B cell (primary cell): ENCODE data around the gene BMP6. TPM values are rescaled to one million over a fixed set of nuclear protein-coding genes. Genes with fewer than 3 reads are reported as not detected.

Experiments
- ATAC-seq: fragments of 200-7000 bp; cut with Tn5 transposase; one replicate; pipeline ENCODE4 v1.10.0; 2021; ENCODE audit warnings: low read depth, mild to moderate bottlenecking, moderate number of reproducible peaks, moderate library complexity
- CTCF ChIA-PET: fragments of 350-600 bp; sonication (Branson Sonifier 250); formaldehyde crosslinking; loops from one replicate; lab custom pipeline; 2021; ENCODE audit warnings: antibody characterized with exemption, inconsistent platforms; lab: Charles Lee
- POLR2A ChIA-PET: fragments of 350-600 bp; sonication (Branson Sonifier 250); formaldehyde crosslinking; loops from one replicate; lab custom pipeline; 2021; ENCODE audit warnings: antibody characterized with exemption; lab: Charles Lee
- DNase-seq: peaks from one replicate; pipeline ENCODE4 v3.0.0; 2013
- H2AFZ ChIP-seq: 2 replicates; pipeline ENCODE4 v1.6.1; 2012; ENCODE audit warnings: mild to moderate bottlenecking, low read depth, low read length; ENCODE audit not compliant: insufficient read depth, poor library complexity, severe bottlenecking
- H3K27ac ChIP-seq, 2 donors: 1 replicate in 1 of 2; 2 replicates in 1 of 2; pipeline ENCODE4 v1.5.1; 2012 to 2013; ENCODE audit warnings: low read length in 2 of 2, mild to moderate bottlenecking in 2 of 2, moderate library complexity in 1 of 2
- H3K27me3 ChIP-seq, 4 experiments: fragments of 200-600 bp in 1 of 4; sonication (generic) in 1 of 4; replicated peaks in 1 of 4; 1 replicate in 2 of 4; 2 replicates in 2 of 4; pipeline versions ENCODE4 v1.6.1 to v1.7.0; 2013 to 2016; ENCODE audit warnings: low read length in 3 of 4, mild to moderate bottlenecking in 2 of 4, mixed read lengths in 1 of 4, moderate library complexity in 1 of 4; ENCODE audit not compliant: insufficient read depth in 4 of 4, control insufficient read depth in 3 of 4; ENCODE audit errors: control extremely low read depth in 1 of 4
- H3K36me3 ChIP-seq, 2 experiments: replicated peaks in 1 of 2; 1 replicate in 1 of 2; 2 replicates in 1 of 2; pipeline versions ENCODE4 v1.6.1 to v1.7.1; 2013; ENCODE audit warnings: low read length in 1 of 2; ENCODE audit not compliant: insufficient read depth in 2 of 2, control insufficient read depth in 1 of 2; ENCODE audit errors: control extremely low read depth in 1 of 2, extremely low read depth in 1 of 2
- H3K4me1 ChIP-seq, 2 donors: fragments of 200-600 bp in 1 of 2; sonication (generic) in 1 of 2; 1 replicate in 1 of 2; 2 replicates in 1 of 2; pipeline versions ENCODE4 v1.5.1 to v1.6.1; 2013 to 2017; ENCODE audit warnings: low read length in 2 of 2; ENCODE audit not compliant: control insufficient read depth in 2 of 2, insufficient read depth in 2 of 2
- H3K4me2 ChIP-seq: replicated peaks from 2 replicates; pipeline ENCODE3; 2012; ENCODE audit warnings: mild to moderate bottlenecking, low read depth, low read length; ENCODE audit not compliant: poor library complexity, severe bottlenecking
- H3K4me3 ChIP-seq, 5 experiments: fragments of 200-600 bp in 1 of 5; sonication (generic) in 1 of 5; 1 replicate in 3 of 5; 2 replicates in 2 of 5; pipeline versions ENCODE4 v1.5.1 to v1.7.0; 2011 to 2016; ENCODE audit warnings: low read length in 4 of 5, mild to moderate bottlenecking in 4 of 5, low read depth in 2 of 5, control low read depth in 1 of 5, moderate library complexity in 1 of 5; ENCODE audit not compliant: insufficient read depth in 1 of 5; ENCODE audit errors: control extremely low read depth in 1 of 5, extremely low read depth in 1 of 5
- H3K79me2 ChIP-seq: fragments of 200-600 bp; sonication (generic); one replicate; pipeline ENCODE4 v1.6.0; 2016; ENCODE audit warnings: low read length; ENCODE audit not compliant: control insufficient read depth, insufficient read depth
- H3K9ac ChIP-seq: fragments of 200-600 bp; sonication (generic); 2 replicates; pipeline ENCODE4 v1.6.1; 2017; ENCODE audit warnings: mild to moderate bottlenecking, low read length, moderate library complexity
- H3K9me3 ChIP-seq, 3 donors: one replicate each; pipeline versions ENCODE4 v1.6.1 to v1.7.1; 2013; ENCODE audit warnings: low read length in 2 of 3; ENCODE audit not compliant: control insufficient read depth in 2 of 3, insufficient read depth in 1 of 3; ENCODE audit errors: control extremely low read depth in 1 of 3
- H4K20me1 ChIP-seq: 2 replicates; pipeline ENCODE4 v1.6.0; 2012; ENCODE audit warnings: mild to moderate bottlenecking, low read length; ENCODE audit not compliant: insufficient read depth, control insufficient read depth, poor library complexity, severe bottlenecking
- H3K27ac Mint-ChIP-seq: one replicate; pipeline ENCODE4 v1.8.0; 2021; ENCODE audit warnings: mixed read lengths
- H3K27me3 Mint-ChIP-seq: one replicate; pipeline ENCODE4 v1.8.0; 2021; ENCODE audit warnings: mixed read lengths
- H3K4me1 Mint-ChIP-seq: one replicate; pipeline ENCODE4 v1.8.0; 2021; ENCODE audit warnings: mixed read lengths
- H3K4me3 Mint-ChIP-seq: one replicate; pipeline ENCODE4 v1.8.0; 2021; ENCODE audit warnings: mixed read lengths
- H3K9me3 Mint-ChIP-seq: one replicate; pipeline ENCODE4 v1.8.0; 2022; ENCODE audit warnings: mixed read lengths; ENCODE audit not compliant: insufficient read depth
- EZH2 ChIP-seq: IDR thresholded peaks from 2 replicates; pipeline ENCODE4 v1.6.1; 2012; ENCODE audit warnings: borderline replicate concordance, low read depth, mild to moderate bottlenecking, moderate library complexity, low read length; ENCODE audit not compliant: insufficient read depth, poor library complexity, severe bottlenecking
- WGBS: methylation state at CpG from one replicate; pipeline ENCODE4 v1.1.5; 2013; ENCODE audit warnings: missing lambda C conversion rate; ENCODE audit not compliant: insufficient coverage; 5-methylcytosine and 5-hydroxymethylcytosine counted together
- intact Hi-C: fragments of 100-400 bp; cut with micrococcal nuclease; formaldehyde crosslinking; loops from one replicate; pipeline ENCODE4 v1.10.0; 2022
- polyA plus RNA-seq: library from polyadenylated mRNA; depleted of rRNA; stranded (reverse); fragments of >200 nt; gene quantifications from 2 replicates; pipeline ENCODE4 v1.2.3, GENCODE V29; 2012
- total RNA-seq, 2 donors: library from RNA; stranded (reverse); fragments of 120-200 nt in 1 of 2; gene quantifications; 1 replicate in 1 of 2; 2 replicates in 1 of 2; pipeline versions ENCODE4 v1.2.3 to v1.2.4, GENCODE V29; 2013 to 2022
- TF ChIP-seq, protein P1 (sequence below): fragments of 200-600 bp; IDR thresholded peaks from one replicate; pipeline ENCODE4 v1.8.0; 2022; ENCODE audit warnings: antibody characterized with exemption, mild to moderate bottlenecking

Gene BMP6
- total and polyA plus RNA-seq, 2 donors (not counting 1 experiment from before 2014, with no cell fraction given) = 0.43 to 2.9 TPM

DNA sequence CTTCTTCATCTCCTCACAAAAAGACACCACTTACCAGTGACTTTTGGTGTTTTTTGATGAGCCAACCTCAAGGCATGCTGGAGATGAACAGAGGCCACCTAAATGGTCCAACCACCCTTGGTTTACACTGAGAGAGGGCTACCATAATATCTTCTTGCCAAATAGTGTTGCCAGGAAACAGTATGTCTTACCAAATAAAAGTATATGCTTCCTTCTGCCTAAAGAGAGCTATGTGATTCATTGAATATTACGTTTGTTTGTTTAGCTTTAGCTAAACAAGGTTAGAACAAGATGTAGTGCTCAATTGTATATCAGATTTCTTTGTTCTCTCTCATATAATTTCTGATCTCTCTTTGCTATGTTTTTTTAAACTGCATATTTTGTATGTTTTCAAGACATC, 40.6 kb upstream of the BMP6 start:
- no CpG with 5 or more reads among the region's 1 CpG for WGBS
- intact Hi-C loops = no loop called here
- no peak for ATAC-seq
- Histone ChIP-seq H2AFZ (no peak overlapping the region), H3K27me3 (peaks cover 0 to 4% (median 2%) of the 10 kb centered on the region in 4 experiments), H3K79me2 (no peaks in the 10 kb centered on the region), H4K20me1 (no peaks in the 10 kb centered on the region), H3K4me1 (no peaks in the 10 kb centered on the region), H3K36me3 (no peaks in the 10 kb centered on the region), H3K9me3 (no peaks in the 10 kb centered on the region), H3K4me2 (no peak overlapping the region), H3K4me3 (no peak overlapping the region), H3K27ac (no peak overlapping the region), H3K9ac (no peak overlapping the region)
- no peaks in the 10 kb centered on the region for H3K9me3 Mint-ChIP-seq
- peaks cover 28% of the 10 kb centered on the region for H3K27me3 Mint-ChIP-seq
- DNase-seq = no peak
- ChIA-PET POLR2A (no interaction called here), CTCF (no interaction called here)
- no peak overlapping the region for H3K27ac Mint-ChIP-seq
- TF ChIP-seq, protein P1, sequence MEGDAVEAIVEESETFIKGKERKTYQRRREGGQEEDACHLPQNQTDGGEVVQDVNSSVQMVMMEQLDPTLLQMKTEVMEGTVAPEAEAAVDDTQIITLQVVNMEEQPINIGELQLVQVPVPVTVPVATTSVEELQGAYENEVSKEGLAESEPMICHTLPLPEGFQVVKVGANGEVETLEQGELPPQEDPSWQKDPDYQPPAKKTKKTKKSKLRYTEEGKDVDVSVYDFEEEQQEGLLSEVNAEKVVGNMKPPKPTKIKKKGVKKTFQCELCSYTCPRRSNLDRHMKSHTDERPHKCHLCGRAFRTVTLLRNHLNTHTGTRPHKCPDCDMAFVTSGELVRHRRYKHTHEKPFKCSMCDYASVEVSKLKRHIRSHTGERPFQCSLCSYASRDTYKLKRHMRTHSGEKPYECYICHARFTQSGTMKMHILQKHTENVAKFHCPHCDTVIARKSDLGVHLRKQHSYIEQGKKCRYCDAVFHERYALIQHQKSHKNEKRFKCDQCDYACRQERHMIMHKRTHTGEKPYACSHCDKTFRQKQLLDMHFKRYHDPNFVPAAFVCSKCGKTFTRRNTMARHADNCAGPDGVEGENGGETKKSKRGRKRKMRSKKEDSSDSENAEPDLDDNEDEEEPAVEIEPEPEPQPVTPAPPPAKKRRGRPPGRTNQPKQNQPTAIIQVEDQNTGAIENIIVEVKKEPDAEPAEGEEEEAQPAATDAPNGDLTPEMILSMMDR = no peak
- no peak for TF ChIP-seq EZH2
- H3K4me1 Mint-ChIP-seq = no peaks in the 10 kb centered on the region
- no peak overlapping the region for H3K4me3 Mint-ChIP-seq

- Histone ChIP-seq H4K20me1 (no peaks in the 10 kb centered on the region), H3K36me3 (no peaks in the 10 kb centered on the region), H3K79me2 (no peaks in the 10 kb centered on the region), H3K4me2 (no peak overlapping the region), H3K27ac (no peak overlapping the region), H3K4me3 (no peak overlapping the region), H3K9ac (no peak overlapping the region), H3K27me3 (peaks cover 0 to 4% (median 2%) of the 10 kb centered on the region in 4 experiments), H3K9me3 (no peaks in the 10 kb centered on the region), H2AFZ (no peak overlapping the region), H3K4me1 (no peaks in the 10 kb centered on the region)
- no peak overlapping the region for H3K27ac Mint-ChIP-seq
- ATAC-seq = no peak
- H3K27me3 Mint-ChIP-seq = peaks cover 28% of the 10 kb centered on the region
- no peaks in the 10 kb centered on the region for H3K4me1 Mint-ChIP-seq
- TF ChIP-seq EZH2 = no peak
- TF ChIP-seq, protein P1 = no peak
- no peak overlapping the region for H3K4me3 Mint-ChIP-seq
- POLR2A ChIA-PET = no interaction called here
- no peaks in the 10 kb centered on the region for H3K9me3 Mint-ChIP-seq
- intact Hi-C loops = no loop called here
- CTCF ChIA-PET = no interaction called here
- DNase-seq = no peak
- 92% methylated on average over 2 of the region's 8 CpGs for WGBS
These were observed 38.5 kb upstream of the BMP6 start for GRCh38 chr6:7687145-7688111.
